ENCODE data around the gene RNU6-1. TPM values are rescaled to one million over a fixed set of nuclear protein-coding genes. Genes with fewer than 3 reads are reported as not detected.

The RNU6-1 gene
- polyA plus RNA-seq, 1 donor = not detected

- peaks cover 94% of the 10 kb centered on the region for H3K27me3 ChIP-seq (ENCODE audit: control insufficient read depth, insufficient read depth, low read length)
- peaks cover 19% of the 10 kb centered on the region for H3K4me1 ChIP-seq (ENCODE audit: control insufficient read depth, insufficient read depth, low read length)
- H3K36me3 ChIP-seq (ENCODE audit: control insufficient read depth, insufficient read depth, low read length) = no peaks in the 10 kb centered on the region
- no peak overlapping the region for H3K4me3 ChIP-seq (ENCODE audit: low read length)
- no CpG with 5 or more reads among the region's 91 CpGs for WGBS (ENCODE audit: insufficient coverage, low lambda C conversion rate)
- no peak overlapping the region for H3K27ac ChIP-seq (ENCODE audit: low read length)
- no peak for DNase-seq
- peaks cover 27% of the 10 kb centered on the region for H3K9me3 ChIP-seq (ENCODE audit: control insufficient read depth, low read depth, low read length)
These were observed 12.1 kb downstream of the RNU6-1 start for GRCh38 chr15:67827562-67828277.

- H3K27ac ChIP-seq (ENCODE audit: low read length) = no peak overlapping the region
- H3K9me3 ChIP-seq (ENCODE audit: control insufficient read depth, low read depth, low read length) = peaks cover 27% of the 10 kb centered on the region
- H3K4me3 ChIP-seq (ENCODE audit: low read length) = no peak overlapping the region
- H3K4me1 ChIP-seq (ENCODE audit: control insufficient read depth, insufficient read depth, low read length) = peaks cover 17% of the 10 kb centered on the region
- H3K27me3 ChIP-seq (ENCODE audit: control insufficient read depth, insufficient read depth, low read length) = peaks cover 94% of the 10 kb centered on the region
- no peak for DNase-seq
- no peaks in the 10 kb centered on the region for H3K36me3 ChIP-seq (ENCODE audit: control insufficient read depth, insufficient read depth, low read length)
- WGBS (ENCODE audit: insufficient coverage, low lambda C conversion rate) = no CpG with 5 or more reads among the region's 88 CpGs
These were observed 12.9 kb downstream of the RNU6-1 start for GRCh38 chr15:67826717-67827561.

- Histone ChIP-seq H3K4me3 (ENCODE audit: low read length) (no peak overlapping the region), H3K36me3 (ENCODE audit: control insufficient read depth, insufficient read depth, low read length) (no peaks in the 10 kb centered on the region), H3K4me1 (ENCODE audit: control insufficient read depth, insufficient read depth, low read length) (peaks cover 17% of the 10 kb centered on the region), H3K27ac (ENCODE audit: low read length) (no peak overlapping the region), H3K9me3 (ENCODE audit: control insufficient read depth, low read depth, low read length) (peaks cover 27% of the 10 kb centered on the region), H3K27me3 (ENCODE audit: control insufficient read depth, insufficient read depth, low read length) (peaks cover 94% of the 10 kb centered on the region)
- no CpG with 5 or more reads among the region's 77 CpGs for WGBS (ENCODE audit: insufficient coverage, low lambda C conversion rate)
- no peak for DNase-seq
These were observed 13.7 kb downstream of the RNU6-1 start for GRCh38 chr15:67825881-67826716.

GRCh38 chr15:67824976-67825880 lies 14.6 kb downstream of the RNU6-1 start, which contains the start of gene SKOR1:
Gene SKOR1 (plus strand): TSS chr15:67825509. CDS start chr15:67825603, 94 bp downstream.
- Histone ChIP-seq H3K27ac (ENCODE audit: low read length) (no peak within 1 kb of the TSS), H3K4me1 (ENCODE audit: control insufficient read depth, insufficient read depth, low read length) (peaks cover 23% of the 10 kb centered on the region), H3K9me3 (ENCODE audit: control insufficient read depth, low read depth, low read length) (peaks cover 28% of the 10 kb centered on the region), H3K27me3 (ENCODE audit: control insufficient read depth, insufficient read depth, low read length) (peaks cover 94% of the 10 kb centered on the region), H3K36me3 (ENCODE audit: control insufficient read depth, insufficient read depth, low read length) (no peaks in the 10 kb centered on the region), H3K4me3 (ENCODE audit: low read length) (no peak within 1 kb of the TSS)
- no CpG with 5 or more reads among the region's 58 CpGs for WGBS (ENCODE audit: insufficient coverage, low lambda C conversion rate)
- DNase-seq = peak in 1 of 2 donors; percentile 30

GRCh38 chr15:67824197-67824968 lies 15.5 kb downstream of the RNU6-1 start:
- DNase-seq = no peak
- H3K4me1 ChIP-seq (ENCODE audit: control insufficient read depth, insufficient read depth, low read length) = peaks cover 24% of the 10 kb centered on the region
- H3K36me3 ChIP-seq (ENCODE audit: control insufficient read depth, insufficient read depth, low read length) = no peaks in the 10 kb centered on the region
- peaks cover 33% of the 10 kb centered on the region for H3K9me3 ChIP-seq (ENCODE audit: control insufficient read depth, low read depth, low read length)
- peaks cover 94% of the 10 kb centered on the region for H3K27me3 ChIP-seq (ENCODE audit: control insufficient read depth, insufficient read depth, low read length)
- no peak overlapping the region for H3K4me3 ChIP-seq (ENCODE audit: low read length)
- no peak overlapping the region for H3K27ac ChIP-seq (ENCODE audit: low read length)
- 17% methylated on average over 1 of the region's 21 CpGs for WGBS (ENCODE audit: insufficient coverage, low lambda C conversion rate)

- peaks cover 20% of the 10 kb centered on the region for H3K4me1 ChIP-seq (ENCODE audit: control insufficient read depth, insufficient read depth, low read length)
- 0% methylated on average over 3 of the region's 94 CpGs for WGBS (ENCODE audit: insufficient coverage, low lambda C conversion rate)
- DNase-seq = no peak
- H3K9me3 ChIP-seq (ENCODE audit: control insufficient read depth, low read depth, low read length) = peaks cover 27% of the 10 kb centered on the region
- no peak overlapping the region for H3K27ac ChIP-seq (ENCODE audit: low read length)
- peaks cover 93% of the 10 kb centered on the region for H3K27me3 ChIP-seq (ENCODE audit: control insufficient read depth, insufficient read depth, low read length)
- no peak overlapping the region for H3K4me3 ChIP-seq (ENCODE audit: low read length)
- no peaks in the 10 kb centered on the region for H3K36me3 ChIP-seq (ENCODE audit: control insufficient read depth, insufficient read depth, low read length)
These were observed 16.3 kb downstream of the RNU6-1 start for GRCh38 chr15:67823314-67824196.

- DNase-seq = no peak
These were observed 17.1 kb downstream of the RNU6-1 start for GRCh38 chr15:67822537-67823313.

GRCh38 chr15:67821784-67822440 lies 17.9 kb downstream of the RNU6-1 start:
- Histone ChIP-seq H3K27me3 (ENCODE audit: control insufficient read depth, insufficient read depth, low read length) (peaks cover 88% of the 10 kb centered on the region), H3K4me1 (ENCODE audit: control insufficient read depth, insufficient read depth, low read length) (peaks cover 15% of the 10 kb centered on the region), H3K4me3 (ENCODE audit: low read length) (no peak overlapping the region), H3K27ac (ENCODE audit: low read length) (no peak overlapping the region), H3K9me3 (ENCODE audit: control insufficient read depth, low read depth, low read length) (peaks cover 22% of the 10 kb centered on the region), H3K36me3 (ENCODE audit: control insufficient read depth, insufficient read depth, low read length) (no peaks in the 10 kb centered on the region)
- WGBS (ENCODE audit: insufficient coverage, low lambda C conversion rate) = no CpG with 5 or more reads among the region's 43 CpGs
- DNase-seq = no peak

More at GRCh38 chr15:67822537-67823313, 17.1 kb downstream of the RNU6-1 start:
- H3K4me1 ChIP-seq (ENCODE audit: control insufficient read depth, insufficient read depth, low read length) = peaks cover 15% of the 10 kb centered on the region
- no peak overlapping the region for H3K4me3 ChIP-seq (ENCODE audit: low read length)
- no CpG with 5 or more reads among the region's 46 CpGs for WGBS (ENCODE audit: insufficient coverage, low lambda C conversion rate)
- no peaks in the 10 kb centered on the region for H3K36me3 ChIP-seq (ENCODE audit: control insufficient read depth, insufficient read depth, low read length)
- no peak overlapping the region for H3K27ac ChIP-seq (ENCODE audit: low read length)
- peaks cover 22% of the 10 kb centered on the region for H3K9me3 ChIP-seq (ENCODE audit: control insufficient read depth, low read depth, low read length)
- peaks cover 93% of the 10 kb centered on the region for H3K27me3 ChIP-seq (ENCODE audit: control insufficient read depth, insufficient read depth, low read length)
